Neural progenitor cell (in vitro differentiated cells): ENCODE measurements around the gene FAM50A.

Source experiments
- EZH2phosphoT487 ChIP-seq: fragments of 200-600 bp; sonication (generic); IDR thresholded peaks from 2 replicates; pipeline ENCODE4 v1.6.1; 2017; ENCODE audit warnings: antibody characterized with exemption
- TF ChIP-seq, protein P1 (sequence below): fragments of 200-600 bp; sonication (generic); IDR thresholded peaks from 2 replicates; pipeline ENCODE4 v1.5.1; 2017; ENCODE audit warnings: antibody characterized with exemption, mild to moderate bottlenecking

DNA sequence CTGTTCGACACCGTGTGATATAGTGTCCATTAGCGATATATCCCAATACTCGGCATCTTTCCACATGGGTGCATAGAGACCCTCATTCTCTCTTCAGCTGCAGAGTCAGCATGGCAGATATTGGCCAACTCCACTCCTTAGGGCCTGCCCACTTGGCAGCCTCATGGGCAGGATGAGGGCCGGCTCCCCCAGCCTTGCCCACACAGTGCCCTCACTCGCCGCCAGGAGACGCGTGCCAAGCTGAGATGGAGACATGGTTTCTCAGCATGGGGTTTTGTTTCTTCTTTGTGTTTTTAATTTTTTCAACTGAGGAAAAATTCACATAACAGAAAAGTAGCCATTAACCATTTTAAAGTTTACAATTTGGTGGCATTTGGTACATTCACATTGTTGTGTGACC, 8.9 kb downstream of the FAM50A start:
- TF ChIP-seq, protein P1, sequence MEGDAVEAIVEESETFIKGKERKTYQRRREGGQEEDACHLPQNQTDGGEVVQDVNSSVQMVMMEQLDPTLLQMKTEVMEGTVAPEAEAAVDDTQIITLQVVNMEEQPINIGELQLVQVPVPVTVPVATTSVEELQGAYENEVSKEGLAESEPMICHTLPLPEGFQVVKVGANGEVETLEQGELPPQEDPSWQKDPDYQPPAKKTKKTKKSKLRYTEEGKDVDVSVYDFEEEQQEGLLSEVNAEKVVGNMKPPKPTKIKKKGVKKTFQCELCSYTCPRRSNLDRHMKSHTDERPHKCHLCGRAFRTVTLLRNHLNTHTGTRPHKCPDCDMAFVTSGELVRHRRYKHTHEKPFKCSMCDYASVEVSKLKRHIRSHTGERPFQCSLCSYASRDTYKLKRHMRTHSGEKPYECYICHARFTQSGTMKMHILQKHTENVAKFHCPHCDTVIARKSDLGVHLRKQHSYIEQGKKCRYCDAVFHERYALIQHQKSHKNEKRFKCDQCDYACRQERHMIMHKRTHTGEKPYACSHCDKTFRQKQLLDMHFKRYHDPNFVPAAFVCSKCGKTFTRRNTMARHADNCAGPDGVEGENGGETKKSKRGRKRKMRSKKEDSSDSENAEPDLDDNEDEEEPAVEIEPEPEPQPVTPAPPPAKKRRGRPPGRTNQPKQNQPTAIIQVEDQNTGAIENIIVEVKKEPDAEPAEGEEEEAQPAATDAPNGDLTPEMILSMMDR = no peak
- TF ChIP-seq EZH2phosphoT487 = no peak
